Activated T-helper 2 cell treated with anti-CD3 and anti-CD28 coated beads, Interferon-gamma antibody, Interleukin-2, Interleukin-4, amounts not matched to agents 10 μg/mL and 5 μg/mL and 100 μg/mL, durations not matched to agents 14 hours and 24 hours and 36 hours (primary cell): ENCODE results near the gene RASGEF1C. TPM values are rescaled to one million over a fixed set of nuclear protein-coding genes. Genes with fewer than 3 reads are reported as not detected.
A peak's percentile ranks its signal among the peaks of the same experiment; 100 is the strongest.

Experiments used
- DNase-seq: peaks from one replicate; pipeline ENCODE4 v3.0.0; 2021; ENCODE audit warnings: low spot score
- H3K27ac Mint-ChIP-seq: one replicate; pipeline ENCODE4 v1.8.0; 2021; ENCODE audit warnings: mixed read lengths
- H3K27me3 Mint-ChIP-seq: one replicate; pipeline ENCODE4 v1.8.0; 2021; ENCODE audit warnings: low read depth, mixed read lengths
- H3K36me3 Mint-ChIP-seq: one replicate; pipeline ENCODE4 v1.8.0; 2021; ENCODE audit warnings: low read depth, mixed read lengths
- H3K4me1 Mint-ChIP-seq: one replicate; pipeline ENCODE4 v1.8.0; 2021; ENCODE audit warnings: low read depth, mixed read lengths
- H3K4me3 Mint-ChIP-seq: one replicate; pipeline ENCODE4 v1.8.0; 2021; ENCODE audit warnings: low read depth, mild to moderate bottlenecking, moderate library complexity, mixed read lengths
- H3K9me3 Mint-ChIP-seq: one replicate; pipeline ENCODE4 v1.8.0; 2021; ENCODE audit warnings: mixed read lengths
- intact Hi-C: fragments of 100-400 bp; cut with micrococcal nuclease; formaldehyde crosslinking; loops from one replicate; pipeline ENCODE4 v1.15.1; 2023
- total RNA-seq: library from RNA; stranded (reverse); gene quantifications from 2 replicates; pipeline ENCODE4 v1.2.3, GENCODE V29; 2022

Gene RASGEF1C
- total RNA-seq, 1 donor from 2014 or later: not detected

DNA sequence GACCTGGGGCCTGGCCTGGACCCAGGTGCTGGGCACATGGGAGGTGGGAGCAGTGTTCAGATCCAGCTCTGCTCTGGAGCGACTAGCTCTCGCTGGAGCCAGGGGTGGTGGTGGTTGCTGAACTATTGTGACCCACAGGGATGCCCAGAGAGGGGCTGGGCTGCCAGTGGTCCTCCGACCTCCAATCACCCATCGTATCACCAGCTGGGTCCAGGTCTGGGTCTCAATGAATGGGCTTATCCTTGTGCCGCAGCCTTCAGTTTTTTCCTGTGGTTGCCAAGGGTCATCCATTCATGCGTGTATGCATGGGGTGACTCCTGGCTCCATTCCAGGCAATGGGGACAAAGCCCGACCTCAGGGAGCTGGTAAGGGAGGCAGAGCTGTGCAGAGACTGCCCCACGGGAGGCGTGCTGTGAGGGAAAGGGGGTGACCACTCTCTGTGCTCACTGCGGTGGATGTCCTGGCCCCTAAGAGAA is 68.9 kb downstream of the RASGEF1C start:
- no peak for DNase-seq
- Mint-ChIP-seq H3K4me3 (no peak overlapping the region), H3K9me3 (no peaks in the 10 kb centered on the region), H3K4me1 (peaks cover 4% of the 10 kb centered on the region), H3K27me3 (no peaks in the 10 kb centered on the region), H3K27ac (no peak overlapping the region), H3K36me3 (no peaks in the 10 kb centered on the region)
- intact Hi-C loops: no loop called here

- Mint-ChIP-seq H3K9me3 (peaks cover 2% of the 10 kb centered on the region), H3K27ac (no peak overlapping the region), H3K4me1 (peaks cover 7% of the 10 kb centered on the region), H3K36me3 (no peaks in the 10 kb centered on the region), H3K27me3 (no peaks in the 10 kb centered on the region), H3K4me3 (no peak overlapping the region)
- DNase-seq: no peak
- intact Hi-C loops: loop anchor here (10.0 kb wide), 1 partner anchor 155 kb away; the partner anchor contains the start of gene MAPK9
Measured at GRCh38 chr5:180139731-180140055, 69.3 kb downstream of the RASGEF1C start.

DNA sequence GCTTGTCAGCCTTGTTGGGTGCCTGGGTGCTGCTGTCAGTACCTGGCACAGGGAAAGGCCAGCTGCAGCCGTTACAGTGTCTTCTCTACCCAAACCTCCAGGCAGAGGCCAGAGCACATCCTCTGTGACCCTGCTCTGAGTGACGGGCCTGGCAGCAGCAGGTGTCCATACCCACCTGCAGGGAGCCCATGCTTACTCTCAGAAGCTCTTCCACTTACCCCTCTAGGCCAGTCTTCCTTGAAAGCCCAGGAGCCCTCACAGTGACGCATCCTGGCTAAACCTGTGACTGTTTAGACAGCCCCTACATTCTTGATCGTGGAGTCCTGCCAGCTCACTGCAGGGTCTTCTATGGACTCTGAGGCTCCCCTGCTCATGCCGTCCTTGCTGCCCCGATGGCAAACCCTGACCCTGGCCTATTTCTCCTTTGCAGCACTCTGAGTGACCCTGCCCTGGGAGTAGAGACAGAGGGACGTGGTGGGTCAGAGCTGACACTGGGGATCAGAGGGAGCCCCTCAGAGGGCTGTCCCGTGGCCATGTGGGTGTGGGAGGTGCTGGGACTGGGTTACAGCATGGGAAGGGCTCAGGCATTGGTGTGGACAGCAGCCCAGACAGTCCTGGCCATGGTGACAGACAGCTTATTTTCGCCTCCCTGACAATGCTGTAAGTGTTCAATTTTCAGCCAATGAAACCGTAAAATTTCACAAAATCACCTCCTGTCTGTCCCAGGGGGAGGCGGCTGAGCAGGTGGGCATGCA is 69.9 kb downstream of the RASGEF1C start:
- Mint-ChIP-seq H3K27ac (no peak overlapping the region), H3K4me3 (no peak overlapping the region), H3K9me3 (peaks cover 6% of the 10 kb centered on the region), H3K36me3 (no peaks in the 10 kb centered on the region), H3K27me3 (no peaks in the 10 kb centered on the region), H3K4me1 (peaks cover 8% of the 10 kb centered on the region)
- DNase-seq: no peak
- intact Hi-C loops: loop anchor here (10.0 kb wide), 1 partner anchor 156 kb away; the partner anchor contains the start of gene MAPK9

DNA sequence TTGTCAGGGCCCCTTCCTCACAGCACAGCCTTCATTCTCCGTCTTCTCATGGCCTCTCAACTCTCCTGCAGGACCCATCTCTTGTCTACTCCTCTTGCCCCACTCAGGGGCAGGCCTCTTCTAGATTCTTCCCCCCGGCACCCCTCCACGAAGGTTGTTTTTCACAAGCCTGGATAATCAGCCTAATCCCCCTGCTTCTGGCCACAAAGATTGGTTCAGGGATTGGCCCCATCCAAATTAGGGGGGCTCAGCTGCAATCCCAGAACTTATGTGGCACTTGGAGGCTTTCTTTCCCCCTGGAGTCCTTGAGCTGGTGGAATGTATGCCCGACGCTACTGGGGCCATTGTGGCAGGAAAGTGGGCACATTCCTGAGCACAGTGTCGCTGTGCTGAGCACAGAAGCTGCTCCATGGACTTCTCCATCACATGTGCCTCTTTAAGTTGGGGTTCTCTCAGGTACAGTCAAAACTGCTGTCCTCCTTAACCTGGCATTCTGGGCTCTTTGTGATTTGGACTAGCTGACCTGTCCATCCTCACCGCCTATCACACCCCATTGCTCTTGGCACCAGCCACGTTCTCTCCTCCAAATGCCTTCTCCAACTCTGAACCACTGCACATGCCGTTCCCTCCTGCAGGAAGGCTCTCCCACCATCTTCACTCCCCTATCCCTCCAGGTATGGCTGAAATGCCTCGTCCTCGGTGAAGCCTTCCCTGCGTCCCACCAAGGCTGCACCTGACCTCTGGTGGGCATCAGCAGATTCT is 70.6 kb downstream of the RASGEF1C start:
- Mint-ChIP-seq H3K27me3 (no peaks in the 10 kb centered on the region), H3K36me3 (no peaks in the 10 kb centered on the region), H3K4me1 (peaks cover 8% of the 10 kb centered on the region), H3K9me3 (peaks cover 6% of the 10 kb centered on the region), H3K27ac (no peak overlapping the region), H3K4me3 (no peak overlapping the region)
- intact Hi-C loops: loop anchor here (10.0 kb wide), 1 partner anchor 156 kb away; the partner anchor contains the start of gene MAPK9
- DNase-seq: peak; percentile 3

DNA sequence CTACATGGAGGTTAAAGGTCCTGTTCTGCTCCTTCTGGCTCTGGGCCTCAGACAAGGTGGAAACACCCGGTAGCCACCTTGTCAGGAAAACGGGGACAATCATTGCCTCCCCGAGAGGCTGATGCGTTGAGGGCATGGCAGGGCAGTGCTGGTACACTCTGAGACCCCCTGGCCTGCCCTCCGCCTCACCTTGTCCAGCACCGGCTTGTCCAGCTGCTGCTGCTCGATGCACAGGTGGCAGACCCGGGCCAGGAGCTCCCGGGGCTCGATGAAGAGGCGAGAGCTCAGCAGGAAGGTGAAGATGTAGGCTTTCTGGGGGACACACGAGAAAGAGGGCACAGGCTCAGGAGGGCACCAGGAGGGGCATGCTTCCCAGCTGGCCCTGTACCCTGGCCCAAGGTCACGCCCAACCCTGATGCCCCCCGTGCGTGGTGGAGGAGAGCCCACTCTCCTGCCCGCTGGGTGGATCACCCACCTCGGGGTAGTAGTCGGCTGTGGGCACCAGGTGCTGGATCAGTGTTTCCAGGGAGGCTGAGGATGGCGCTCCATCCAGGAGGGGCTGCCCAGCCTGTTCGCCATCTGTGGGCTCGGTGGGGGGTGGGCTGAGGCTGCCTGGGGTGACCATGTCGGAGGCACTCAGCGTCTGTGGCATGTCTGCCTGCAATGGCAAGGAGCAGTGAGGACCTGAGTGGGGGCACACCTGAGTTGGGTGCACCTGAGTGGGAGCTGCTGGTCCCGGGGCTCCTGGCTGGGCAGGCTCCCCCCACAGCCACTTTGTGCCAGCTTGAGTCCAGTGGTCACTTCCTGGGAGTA is 71.4 kb downstream of the RASGEF1C start:
- no peak overlapping the region for H3K4me3 Mint-ChIP-seq
- H3K4me1 Mint-ChIP-seq: peaks cover 8% of the 10 kb centered on the region
- intact Hi-C loops: loop anchor here (10.0 kb wide), 1 partner anchor 157 kb away; the partner anchor contains the start of gene MAPK9
- peaks cover 6% of the 10 kb centered on the region for H3K9me3 Mint-ChIP-seq
- H3K27ac Mint-ChIP-seq: no peak overlapping the region
- DNase-seq: peak; percentile 4
- no peaks in the 10 kb centered on the region for H3K36me3 Mint-ChIP-seq
- no peaks in the 10 kb centered on the region for H3K27me3 Mint-ChIP-seq

DNA sequence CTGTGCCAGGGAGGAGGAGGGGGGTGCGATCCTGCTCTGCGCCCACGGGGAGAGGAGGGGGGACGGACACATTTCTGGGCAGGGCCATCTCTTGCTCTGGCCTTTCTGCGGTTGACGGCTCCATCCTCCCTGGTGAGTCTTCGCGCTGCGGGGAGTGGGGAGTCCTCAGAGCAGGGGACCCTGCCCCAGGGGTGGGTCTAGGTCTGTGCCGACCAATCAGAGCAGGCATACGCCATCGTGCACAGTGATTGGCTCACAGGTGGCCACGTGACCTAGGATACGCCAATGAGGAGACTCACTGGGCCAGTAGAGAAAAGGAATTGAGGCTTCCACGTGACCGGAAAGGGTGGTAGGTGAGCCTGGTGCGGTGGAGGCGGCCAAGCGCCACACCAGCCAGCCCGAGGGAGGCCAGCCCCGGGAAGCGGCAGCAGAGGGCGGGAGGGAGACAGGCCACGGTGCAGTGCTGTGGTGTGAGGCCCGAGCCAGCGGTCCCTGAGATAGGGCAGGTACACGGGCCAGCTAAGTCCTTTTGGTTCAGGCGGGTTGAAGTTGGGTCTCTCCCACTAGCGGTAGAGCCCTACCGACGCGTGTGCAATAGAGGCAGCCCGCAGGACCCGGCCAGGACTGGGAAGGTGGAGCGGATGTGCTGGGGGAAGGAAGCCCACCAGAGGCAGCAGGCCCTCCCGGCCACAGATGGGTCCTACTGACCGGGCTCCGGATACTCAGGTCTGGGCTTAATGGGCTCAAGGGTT is 72.2 kb downstream of the RASGEF1C start:
- Mint-ChIP-seq H3K9me3 (peaks cover 6% of the 10 kb centered on the region), H3K27ac (no peak overlapping the region), H3K27me3 (no peaks in the 10 kb centered on the region), H3K36me3 (no peaks in the 10 kb centered on the region), H3K4me1 (peaks cover 8% of the 10 kb centered on the region), H3K4me3 (no peak overlapping the region)
- peak; percentile 6 for DNase-seq
- intact Hi-C loops: loop anchor here (10.0 kb wide), 1 partner anchor 158 kb away; the partner anchor contains the start of gene MAPK9

GRCh38 chr5:180135967-180136629 is 72.9 kb downstream of the RASGEF1C start:
- H3K36me3 Mint-ChIP-seq: no peaks in the 10 kb centered on the region
- intact Hi-C loops: loop anchor here (10.0 kb wide), 1 partner anchor 159 kb away; the partner anchor contains the start of gene MAPK9
- H3K27ac Mint-ChIP-seq: no peak overlapping the region
- H3K4me3 Mint-ChIP-seq: no peak overlapping the region
- H3K27me3 Mint-ChIP-seq: no peaks in the 10 kb centered on the region
- peaks cover 6% of the 10 kb centered on the region for H3K9me3 Mint-ChIP-seq
- peak; percentile 6 for DNase-seq
- H3K4me1 Mint-ChIP-seq: peaks cover 8% of the 10 kb centered on the region

DNA sequence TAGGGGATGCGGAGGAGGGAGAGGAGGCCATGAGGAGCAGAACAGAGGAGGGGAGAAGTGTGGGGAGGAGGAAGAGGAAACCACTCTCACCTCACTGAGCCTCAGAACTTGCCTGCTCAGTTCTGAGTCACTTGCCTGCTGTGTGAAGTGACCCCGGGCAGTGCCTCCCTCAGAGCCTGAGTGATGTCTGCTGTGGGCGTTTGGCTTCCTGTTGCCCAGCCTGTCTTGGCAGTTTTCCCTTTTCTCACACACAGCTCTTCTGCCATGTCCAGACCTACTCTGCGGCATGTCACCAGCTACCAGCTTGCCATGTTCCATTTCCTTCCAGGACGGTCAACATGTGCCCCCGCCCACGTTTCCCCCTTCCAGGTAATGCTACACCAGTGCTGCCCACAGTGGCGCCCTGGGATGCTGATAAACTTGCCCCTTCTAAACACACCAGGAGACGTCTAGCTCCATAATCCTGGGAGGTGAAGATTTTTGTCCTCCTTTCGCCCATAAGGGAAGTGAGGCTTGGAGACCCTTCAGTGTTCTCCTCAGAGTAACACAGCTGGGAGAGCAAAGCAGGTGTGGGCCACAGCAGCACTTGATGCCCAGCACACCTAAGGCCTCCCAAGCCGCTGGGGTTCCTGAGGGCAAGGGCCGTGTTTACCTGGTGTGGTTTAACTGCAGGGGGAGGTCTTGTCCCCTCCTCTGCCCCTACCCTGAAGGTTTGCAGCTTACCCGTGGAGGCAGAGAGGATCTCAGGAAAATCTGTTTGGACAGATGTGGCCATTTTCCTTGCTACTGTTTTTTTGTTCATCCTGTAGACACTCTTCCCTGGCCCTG is 73.7 kb downstream of the RASGEF1C start:
- no peaks in the 10 kb centered on the region for H3K36me3 Mint-ChIP-seq
- peaks cover 8% of the 10 kb centered on the region for H3K4me1 Mint-ChIP-seq
- H3K27ac Mint-ChIP-seq: peak overlapping the region; percentile 62
- DNase-seq: peak; percentile 8
- H3K27me3 Mint-ChIP-seq: no peaks in the 10 kb centered on the region
- H3K4me3 Mint-ChIP-seq: no peak overlapping the region
- H3K9me3 Mint-ChIP-seq: peaks cover 6% of the 10 kb centered on the region
- intact Hi-C loops: loop anchor here (10.0 kb wide), 1 partner anchor 159 kb away; the partner anchor contains the start of gene MAPK9

- Mint-ChIP-seq H3K27ac (no peak overlapping the region), H3K27me3 (no peaks in the 10 kb centered on the region), H3K36me3 (no peaks in the 10 kb centered on the region), H3K4me3 (no peak overlapping the region), H3K9me3 (peaks cover 6% of the 10 kb centered on the region), H3K4me1 (peaks cover 8% of the 10 kb centered on the region)
- no peak for DNase-seq
- intact Hi-C loops: loop anchor here (10.0 kb wide), 1 partner anchor 161 kb away; the partner anchor contains the start of gene MAPK9
Measured at GRCh38 chr5:180133971-180134508, 75.0 kb downstream of the RASGEF1C start.

- H3K4me3 Mint-ChIP-seq: no peak overlapping the region
- H3K27ac Mint-ChIP-seq: no peak overlapping the region
- H3K9me3 Mint-ChIP-seq: peaks cover 6% of the 10 kb centered on the region
- H3K27me3 Mint-ChIP-seq: no peaks in the 10 kb centered on the region
- no peak for DNase-seq
- H3K4me1 Mint-ChIP-seq: peaks cover 8% of the 10 kb centered on the region
- no peaks in the 10 kb centered on the region for H3K36me3 Mint-ChIP-seq
- intact Hi-C loops: loop anchor here (10.0 kb wide), 1 partner anchor 161 kb away; the partner anchor contains the start of gene MAPK9
Measured at GRCh38 chr5:180133551-180133950, 75.5 kb downstream of the RASGEF1C start.
